Neural progenitor cell (in vitro differentiated cells): ENCODE measurements around the gene ARHGAP31.

ENCODE experiments used
- CTCF ChIP-seq: fragments of 200-600 bp; sonication (generic); IDR thresholded peaks from 2 replicates; pipeline ENCODE4 v1.5.1; 2017; ENCODE audit warnings: antibody characterized with exemption, mild to moderate bottlenecking
- EZH2 ChIP-seq: fragments of 200-600 bp; sonication (generic); IDR thresholded peaks from 2 replicates; pipeline ENCODE4 v1.6.1; 2017; ENCODE audit warnings: antibody characterized with exemption, mild to moderate bottlenecking, moderate library complexity
- EZH2phosphoT487 ChIP-seq: fragments of 200-600 bp; sonication (generic); IDR thresholded peaks from 2 replicates; pipeline ENCODE4 v1.6.1; 2017; ENCODE audit warnings: antibody characterized with exemption

GRCh38 chr3:119437691-119438258 is 143.6 kb downstream of the ARHGAP31 start:
- TF ChIP-seq CTCF (no peak), EZH2phosphoT487 (no peak), EZH2 (no peak)
